Peyer's patch (tissue), 4 donors: ENCODE results near the gene CTSL. TPM values are rescaled to one million over a fixed set of nuclear protein-coding genes. Genes with fewer than 3 reads are reported as not detected.

Experiments
- DNase-seq, 3 donors: peaks; one replicate each; pipeline ENCODE4 v3.0.0-alpha.2; 2017 to 2019
- H3K27ac ChIP-seq, 4 donors: fragments of 200-600 bp; sonication (generic); one replicate each; pipeline ENCODE4 v1.5.1; 2016 to 2019
- H3K27me3 ChIP-seq, 2 donors: fragments of 200-600 bp; sonication (generic); one replicate each; pipeline ENCODE4 v1.5.1; 2019
- H3K36me3 ChIP-seq, 3 donors: fragments of 200-600 bp; sonication (generic); one replicate each; pipeline ENCODE4 v1.5.1; 2016 to 2019
- H3K4me1 ChIP-seq, 4 donors: fragments of 200-600 bp; sonication (generic); one replicate each; pipeline ENCODE4 v1.5.1; 2016 to 2019
- H3K4me3 ChIP-seq, 4 donors: fragments of 200-600 bp; sonication (generic); 1 replicate in 3 of 4; 2 replicates in 1 of 4; pipeline ENCODE4 v1.5.1; 2016 to 2019; ENCODE audit warnings: mild to moderate bottlenecking in 1 of 4
- H3K9me3 ChIP-seq, 4 donors: fragments of 200-600 bp; sonication (generic); one replicate each; pipeline ENCODE4 v1.5.1; 2016 to 2019; ENCODE audit warnings: mild to moderate bottlenecking in 1 of 4
- CTCF ChIP-seq, 6 experiments: fragments of 450-650 bp in 4 of 6; fragments of 200-600 bp in 2 of 6; sonication (generic) in 1 of 6; IDR thresholded peaks; one replicate each; pipeline ENCODE4 v1.5.1; 2017 to 2019; ENCODE audit warnings: antibody characterized with exemption in 6 of 6, mild to moderate bottlenecking in 3 of 6, moderate library complexity in 1 of 6
- POLR2A ChIP-seq, 2 donors: fragments of 450-650 bp; IDR thresholded peaks; one replicate each; pipeline ENCODE4 v1.5.1; 2017; ENCODE audit warnings: antibody characterized with exemption in 2 of 2, mild to moderate bottlenecking in 2 of 2, moderate library complexity in 2 of 2
- total RNA-seq, 4 donors: library from RNA; depleted of rRNA; stranded (reverse); fragments of >200 nt; gene quantifications; one replicate each; pipeline ENCODE4 v1.1.0, GENCODE V29; 2016

CTSL gene
- total RNA-seq, 4 donors from 2014 or later = 14.3 to 23.5 (median 19.6) TPM

DNA sequence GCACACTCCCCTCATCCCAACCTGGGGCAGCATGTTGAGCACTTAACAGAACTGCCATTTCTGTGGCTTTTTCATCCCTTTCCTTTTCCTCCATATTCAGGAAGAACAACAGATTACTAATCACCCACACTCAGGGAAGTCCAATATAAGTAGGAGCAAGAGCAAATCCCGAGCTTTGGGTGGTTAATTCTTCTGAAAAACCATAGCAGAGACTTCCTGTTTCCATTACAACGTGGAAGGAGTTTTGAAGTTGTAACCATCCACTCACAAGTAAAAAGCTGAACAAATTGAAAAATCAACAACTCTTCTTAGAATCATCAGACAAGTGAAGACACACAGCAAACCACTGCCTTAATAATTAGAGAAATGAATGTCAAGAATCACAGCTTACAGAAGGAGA is 8.2 kb downstream of the CTSL start:
- no peak overlapping the region for H3K4me3 ChIP-seq
- H3K4me1 ChIP-seq = no peaks in the 10 kb centered on the region
- no peaks in the 10 kb centered on the region for H3K27me3 ChIP-seq
- no peak for DNase-seq
- peaks cover 0 to 13% (median 0%) of the 10 kb centered on the region in 3 donors for H3K36me3 ChIP-seq
- no peak overlapping the region for H3K27ac ChIP-seq
- H3K9me3 ChIP-seq = no peaks in the 10 kb centered on the region
- TF ChIP-seq CTCF (IDR thresholded peaks at IDR 0.05) = no peak
- TF ChIP-seq POLR2A (IDR thresholded peaks at IDR 0.05) = no peak

GRCh38 chr9:87739546-87739945 is 13.6 kb downstream of the CTSL start:
- no peaks in the 10 kb centered on the region for H3K27me3 ChIP-seq
- H3K27ac ChIP-seq = no peak overlapping the region
- TF ChIP-seq CTCF (IDR thresholded peaks at IDR 0.05) (no peak), POLR2A (IDR thresholded peaks at IDR 0.05) (no peak)
- no peaks in the 10 kb centered on the region for H3K36me3 ChIP-seq
- no peaks in the 10 kb centered on the region for H3K4me1 ChIP-seq
- H3K9me3 ChIP-seq = peaks cover 0 to 9% (median 0%) of the 10 kb centered on the region in 4 donors
- no peak for DNase-seq
- no peak overlapping the region for H3K4me3 ChIP-seq

GRCh38 chr9:87740209-87740608 is 14.3 kb downstream of the CTSL start:
- TF ChIP-seq POLR2A (IDR thresholded peaks at IDR 0.05) (no peak), CTCF (IDR thresholded peaks at IDR 0.05) (no peak)
- Histone ChIP-seq H3K27me3 (no peaks in the 10 kb centered on the region), H3K4me3 (no peak overlapping the region), H3K36me3 (no peaks in the 10 kb centered on the region), H3K27ac (no peak overlapping the region), H3K4me1 (no peaks in the 10 kb centered on the region), H3K9me3 (peaks cover 0 to 9% (median 0%) of the 10 kb centered on the region in 4 donors)
- no peak for DNase-seq

- Histone ChIP-seq H3K9me3 (peaks cover 0 to 9% (median 0%) of the 10 kb centered on the region in 4 donors), H3K4me1 (no peaks in the 10 kb centered on the region), H3K4me3 (no peak overlapping the region), H3K36me3 (no peaks in the 10 kb centered on the region), H3K27ac (no peak overlapping the region), H3K27me3 (no peaks in the 10 kb centered on the region)
- no peak for TF ChIP-seq POLR2A (IDR thresholded peaks at IDR 0.05)
- TF ChIP-seq CTCF (IDR thresholded peaks at IDR 0.05) = no peak
- no peak for DNase-seq
These were observed 15.4 kb downstream of the CTSL start for GRCh38 chr9:87741326-87741725.

- H3K36me3 ChIP-seq = no peaks in the 10 kb centered on the region
- H3K4me3 ChIP-seq = no peak overlapping the region
- H3K27ac ChIP-seq = no peak overlapping the region
- H3K9me3 ChIP-seq = peaks cover 0 to 9% (median 0%) of the 10 kb centered on the region in 4 donors
- H3K27me3 ChIP-seq = no peaks in the 10 kb centered on the region
- H3K4me1 ChIP-seq = no peaks in the 10 kb centered on the region
- TF ChIP-seq POLR2A (IDR thresholded peaks at IDR 0.05) (no peak), CTCF (IDR thresholded peaks at IDR 0.05) (no peak)
- no peak for DNase-seq
These were observed 16.0 kb downstream of the CTSL start for GRCh38 chr9:87741891-87742290.
